ENCODE results near the gene ZFP30.

GRCh38 chr19:37691881-37692504, 36.7 kb upstream of the ZFP30 start:
- TF ChIP-seq ZNF837 (tag by site-specific recombination; IDR thresholded peaks at IDR 0.05) (no peak), CTCF (tag by site-specific recombination; IDR thresholded peaks at IDR 0.05) (no peak; the same call in 1 of the 2 replicates), ZNF366 (tag by site-specific recombination; conservative IDR thresholded peaks at IDR 0.05) (no peak), ZBTB6 (tag by site-specific recombination; IDR thresholded peaks at IDR 0.05) (no peak), ZBTB8A (tag by site-specific recombination; IDR thresholded peaks at IDR 0.05) (no peak), PRDM1 (tag by site-specific recombination; IDR thresholded peaks at IDR 0.05) (no peak), OSR2 (tag by site-specific recombination; IDR thresholded peaks at IDR 0.05) (no peak), ZBTB49 (tag by site-specific recombination; IDR thresholded peaks at IDR 0.05; ENCODE audit: low read depth) (no peak)

Data from HEK293 (cell line).